IMR-90 (cell line): ENCODE results near the gene IRAK2.

ENCODE experiments used
- BHLHE40 ChIP-seq: fragments of 150-350 bp; IDR thresholded peaks from 2 replicates; pipeline ENCODE4 v1.6.1; 2016; ENCODE audit warnings: mild to moderate bottlenecking, low read depth, low read length
- CEBPB ChIP-seq: IDR thresholded peaks from 2 replicates; pipeline ENCODE4 v1.6.1; 2012; ENCODE audit warnings: low read depth, low read length, improper control_type of control experiment
- CHD1 ChIP-seq: IDR thresholded peaks from 2 replicates; pipeline ENCODE4 v1.6.1; 2012; ENCODE audit warnings: low read depth, low read length, improper control_type of control experiment
- CTCF ChIP-seq: conservative IDR thresholded peaks from 2 replicates; pipeline ENCODE4 v1.5.1; 2012; ENCODE audit warnings: mild to moderate bottlenecking, low read depth, low read length, improper control_type of control experiment
- ELK1 ChIP-seq: fragments of 150-350 bp; IDR thresholded peaks from 2 replicates; pipeline ENCODE4 v1.6.1; 2016; ENCODE audit warnings: low read depth, mild to moderate bottlenecking, low read length, moderate library complexity, borderline replicate concordance
- FOS ChIP-seq: fragments of 150-350 bp; IDR thresholded peaks from 2 replicates; pipeline ENCODE4 v1.6.1; 2016; ENCODE audit warnings: low read depth, low read length
- MAFK ChIP-seq: IDR thresholded peaks from 2 replicates; pipeline ENCODE4 v1.6.1; 2012; ENCODE audit warnings: low read depth, low read length, improper control_type of control experiment
- MXI1 ChIP-seq: IDR thresholded peaks from 2 replicates; pipeline ENCODE4 v1.6.1; 2012; ENCODE audit warnings: low read depth, mild to moderate bottlenecking, low read length, moderate library complexity, borderline replicate concordance
- NFE2L2 ChIP-seq: fragments of 150-350 bp; IDR thresholded peaks from 2 replicates; pipeline ENCODE4 v1.6.1; 2016; ENCODE audit warnings: low read depth, mild to moderate bottlenecking, low read length
- POLR2A ChIP-seq: IDR thresholded peaks from 2 replicates; pipeline ENCODE4 v1.6.1; 2012; ENCODE audit warnings: mild to moderate bottlenecking, low read depth, low read length
- RAD21 ChIP-seq: IDR thresholded peaks from 2 replicates; pipeline ENCODE4 v1.6.1; 2012; ENCODE audit warnings: low read length, improper control_type of control experiment
- RFX5 ChIP-seq: IDR thresholded peaks from 2 replicates; pipeline ENCODE4 v1.8.0; 2012; ENCODE audit warnings: low read depth, mild to moderate bottlenecking, low read length, moderate library complexity

- TF ChIP-seq CTCF (no peak), CEBPB (no peak), POLR2A (no peak), MXI1 (no peak), RAD21 (no peak), CHD1 (no peak), BHLHE40 (no peak), NFE2L2 (no peak), RFX5 (no peak), MAFK (no peak), FOS (no peak), ELK1 (no peak)
Measured at GRCh38 chr3:10184250-10184649, 19.5 kb downstream of the IRAK2 start.
